GM11168 (cell line): ENCODE data around the gene PDGFB.

ENCODE experiments used
- in situ Hi-C: fragments of 300-500 bp; cut with MboI; formaldehyde crosslinking; loops from one replicate; pipeline ENCODE4 v1.12.0; 2022; ENCODE audit warnings: low sequenced_read_pairs; ENCODE audit not compliant: unreplicated experiment

The PDGFB gene

GRCh38 chr22:39241794-39242594 is 2.8 kb downstream of the PDGFB start:
- in situ Hi-C loops = no loop called here

DNA sequence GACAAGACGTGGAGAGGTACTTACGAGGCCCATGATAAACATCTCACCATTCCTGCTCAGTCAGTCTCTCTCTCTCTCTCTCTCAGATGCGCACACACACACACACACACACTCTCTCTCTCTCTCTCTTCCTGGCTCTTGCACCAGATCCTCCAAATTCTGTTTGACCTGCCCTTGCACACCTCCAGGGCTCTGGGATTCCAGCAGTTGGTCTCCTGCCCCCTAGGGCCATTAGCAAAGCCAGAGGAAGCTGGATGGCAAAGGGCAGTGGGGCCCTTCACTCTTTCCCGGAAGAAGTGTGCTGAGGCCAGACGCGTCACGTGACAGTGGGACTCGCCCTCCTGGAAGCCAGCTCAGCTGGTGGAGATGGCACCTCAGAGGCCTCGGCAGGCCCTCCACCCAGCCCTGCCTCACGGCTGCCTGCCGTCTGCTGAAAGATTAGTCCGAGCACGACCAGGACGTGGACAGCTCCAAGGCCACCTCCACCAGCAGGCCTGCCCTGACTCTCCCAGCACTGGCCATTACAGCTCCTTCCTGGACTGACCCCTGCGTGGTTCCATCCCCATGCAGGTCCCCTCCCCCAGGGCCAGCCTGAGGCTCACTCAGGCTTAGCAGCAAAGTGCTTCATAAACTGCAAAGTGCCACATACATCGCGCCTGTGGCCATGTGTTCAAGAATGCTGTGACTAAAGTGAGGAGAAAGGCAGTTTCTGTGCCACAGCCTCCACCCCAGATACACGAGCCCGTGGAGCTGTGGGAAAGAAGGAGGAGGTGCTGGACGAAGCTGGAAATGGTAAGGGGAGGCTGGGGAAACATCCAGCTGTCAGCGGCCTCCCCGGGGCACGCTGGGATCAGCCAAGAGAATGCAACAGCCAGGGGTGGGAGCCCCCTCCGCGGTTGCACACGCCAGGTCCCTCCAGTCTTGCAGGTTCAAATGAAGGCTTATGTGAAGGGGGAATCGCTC is 3.7 kb downstream of the PDGFB start:
- in situ Hi-C loops = no loop called here

- in situ Hi-C loops = no loop called here
Observed at GRCh38 chr22:39239561-39240423, 5.0 kb downstream of the PDGFB start.

DNA sequence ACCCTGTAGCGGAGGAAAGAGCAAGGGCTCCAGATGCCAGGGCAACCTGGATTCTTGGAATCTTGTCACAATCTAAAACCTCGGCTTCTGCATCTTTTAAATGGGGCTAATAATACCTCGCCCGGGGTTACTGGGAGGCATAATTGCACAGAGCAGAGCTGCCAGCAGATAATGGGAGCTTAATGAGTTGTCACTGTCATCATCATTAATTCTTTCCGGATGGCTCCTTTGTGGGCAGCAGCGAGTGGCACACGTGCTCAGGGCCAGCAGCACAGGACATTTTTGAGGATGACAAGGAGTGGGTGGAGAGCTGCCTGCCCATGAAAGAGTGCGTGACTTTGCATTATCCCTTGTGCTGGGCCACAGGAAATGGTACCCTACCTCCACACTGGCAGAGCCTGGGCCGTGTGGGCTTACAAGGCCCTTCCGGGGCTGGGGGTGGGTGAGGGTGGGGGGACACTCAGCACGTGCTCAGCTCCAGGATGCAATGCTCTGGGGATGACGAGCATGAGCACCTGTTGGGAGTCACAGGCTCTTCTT is 5.7 kb downstream of the PDGFB start:
- in situ Hi-C loops = no loop called here

GRCh38 chr22:39238561-39238960 is 6.2 kb downstream of the PDGFB start:
- in situ Hi-C loops = no loop called here

GRCh38 chr22:39238101-39238466 is 6.7 kb downstream of the PDGFB start:
- in situ Hi-C loops = no loop called here

GRCh38 chr22:39237318-39238100 is 7.3 kb downstream of the PDGFB start:
- in situ Hi-C loops = no loop called here

DNA sequence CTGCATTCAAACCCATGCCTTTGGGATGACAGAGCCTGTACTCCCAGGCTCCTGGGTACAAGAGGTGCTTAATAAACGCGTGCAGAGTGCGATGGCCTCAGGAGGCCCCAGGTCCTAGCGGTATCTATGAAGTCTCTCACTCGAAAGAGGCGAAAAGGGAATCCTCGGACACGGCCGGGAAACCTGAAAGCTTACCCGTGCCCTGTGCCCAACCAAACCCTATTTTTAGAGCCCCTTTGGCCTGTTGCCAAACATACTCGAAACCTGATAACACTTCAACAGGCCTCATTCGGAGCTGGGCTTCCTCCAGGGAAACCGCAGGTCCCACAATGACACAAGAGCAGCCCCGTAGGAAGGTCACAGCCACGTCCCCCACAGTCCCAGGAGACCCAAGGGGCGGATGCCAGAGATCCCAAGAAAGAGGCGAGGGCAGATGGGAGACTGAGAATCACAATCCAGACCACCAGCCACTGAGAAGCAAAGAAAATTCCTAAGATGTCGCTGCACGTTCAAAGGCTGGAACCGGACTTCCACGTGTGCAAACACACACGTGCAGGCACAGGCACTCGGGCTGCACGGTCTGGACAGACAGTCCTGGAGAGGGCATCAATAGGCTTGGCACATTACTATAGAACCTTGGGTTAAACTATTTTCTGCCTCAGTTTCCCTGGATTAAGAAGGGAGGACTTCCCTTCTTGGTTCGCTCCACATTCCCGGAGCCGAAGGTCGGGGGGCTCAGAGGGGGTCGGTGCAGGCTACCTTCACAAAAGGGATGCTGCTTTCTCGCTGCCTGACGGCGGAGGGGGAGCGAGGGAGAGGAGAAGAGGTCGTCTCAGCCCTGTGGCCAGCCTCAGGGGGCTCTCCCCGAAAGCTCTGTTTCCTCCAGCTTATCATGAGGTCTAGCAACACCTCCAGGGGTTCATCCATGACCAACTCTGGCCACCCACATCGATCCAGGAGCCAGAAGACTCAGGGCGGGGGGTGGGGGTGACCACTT is 8.2 kb downstream of the PDGFB start:
- in situ Hi-C loops = no loop called here

- in situ Hi-C loops = no loop called here
Observed at GRCh38 chr22:39234867-39235687, 9.7 kb downstream of the PDGFB start.

GRCh38 chr22:39234472-39234787 is 10.4 kb downstream of the PDGFB start:
- in situ Hi-C loops = no loop called here

GRCh38 chr22:39233710-39234471 is 10.9 kb downstream of the PDGFB start:
- in situ Hi-C loops = no loop called here

- in situ Hi-C loops = no loop called here
Observed at GRCh38 chr22:39232806-39233709, 11.7 kb downstream of the PDGFB start.

DNA sequence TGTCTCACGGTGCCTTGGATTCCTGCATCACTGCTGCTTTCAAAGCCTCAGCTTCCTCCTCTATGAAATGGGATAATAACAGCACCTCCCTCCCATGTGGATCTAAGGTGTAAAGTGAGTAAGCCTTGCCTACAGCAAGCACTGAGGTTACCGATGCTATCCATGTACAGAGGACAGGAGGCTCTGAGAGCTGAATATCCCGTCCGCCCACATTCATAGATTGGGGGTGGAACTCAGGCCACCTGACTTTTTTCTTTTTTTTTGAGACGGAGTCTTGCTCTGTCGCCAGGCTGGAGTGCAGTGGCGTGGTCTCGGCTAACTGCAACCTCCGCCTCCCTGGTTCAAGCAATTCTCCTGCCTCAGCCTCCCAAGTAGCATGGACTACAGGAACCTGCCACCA is 12.5 kb downstream of the PDGFB start:
- in situ Hi-C loops = no loop called here

GRCh38 chr22:39231197-39231950 is 13.4 kb downstream of the PDGFB start:
- in situ Hi-C loops = no loop called here
